IPS DF 6.9 (cell line): Measurements from ENCODE around the gene FIGNL1.

ENCODE experiments used
- DNase-seq: peaks from one replicate; pipeline ENCODE4 v3.0.0-alpha.2; 2013; ENCODE audit warnings: low read depth, low spot score
- H3K27ac ChIP-seq: one replicate; pipeline ENCODE4 v1.5.1; 2013; ENCODE audit warnings: low read length, control low read depth
- H3K27me3 ChIP-seq: 2 replicates; pipeline ENCODE4 v1.6.1; 2013; ENCODE audit warnings: mild to moderate bottlenecking, low read length; ENCODE audit not compliant: control insufficient read depth, insufficient read depth
- H3K36me3 ChIP-seq: 2 replicates; pipeline ENCODE4 v1.6.1; 2013; ENCODE audit warnings: low read length; ENCODE audit not compliant: control insufficient read depth, insufficient read depth
- H3K4me1 ChIP-seq: 2 replicates; pipeline ENCODE4 v1.6.1; 2013; ENCODE audit warnings: low read length; ENCODE audit not compliant: control insufficient read depth, insufficient read depth
- H3K4me3 ChIP-seq: 2 replicates; pipeline ENCODE4 v1.5.1; 2013; ENCODE audit warnings: mild to moderate bottlenecking, low read length
- H3K9me3 ChIP-seq: 2 replicates; pipeline ENCODE4 v1.6.1; 2013; ENCODE audit warnings: low read length, inconsistent platforms; ENCODE audit not compliant: control insufficient read depth, insufficient read depth
- WGBS: extraction: QIAGEN DNeasy Blood & Tissue Kit; methylation state at CpG from one replicate; pipeline ENCODE4 v1.1.7; 2013; ENCODE audit warnings: mixed read lengths, missing lambda C conversion rate; ENCODE audit not compliant: insufficient read length, insufficient coverage; 5-methylcytosine and 5-hydroxymethylcytosine counted together

FIGNL1 gene

DNA sequence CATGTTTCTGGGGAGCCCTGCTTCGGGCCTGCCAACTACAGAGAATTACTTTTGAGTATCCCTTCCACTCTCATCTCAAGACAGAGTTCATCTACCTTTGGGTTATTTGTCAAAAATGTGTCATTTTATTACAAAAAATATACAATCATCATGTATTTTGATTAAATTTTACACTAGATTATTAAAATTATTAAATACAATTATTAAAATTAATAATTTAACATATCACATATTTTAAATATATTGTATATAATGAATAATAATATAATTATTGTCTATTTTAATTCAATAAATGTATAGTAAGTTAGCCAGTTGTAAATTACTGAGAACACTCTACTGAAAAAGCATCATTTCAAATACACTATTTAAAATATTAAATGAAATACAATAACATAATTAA, 50.9 kb downstream of the FIGNL1 start:
- Histone ChIP-seq H3K36me3 (no peaks in the 10 kb centered on the region), H3K27ac (no peak overlapping the region), H3K4me3 (no peak overlapping the region), H3K4me1 (no peaks in the 10 kb centered on the region; the same call in 1 of the 2 replicates), H3K27me3 (no peaks in the 10 kb centered on the region), H3K9me3 (no peaks in the 10 kb centered on the region)
- no peak for DNase-seq
- no CpG with 5 or more reads among the region's 1 CpG for WGBS

- Histone ChIP-seq H3K4me1 (no peaks in the 10 kb centered on the region; the same call in 1 of the 2 replicates), H3K9me3 (no peaks in the 10 kb centered on the region), H3K27ac (no peak overlapping the region), H3K36me3 (no peaks in the 10 kb centered on the region), H3K27me3 (no peaks in the 10 kb centered on the region), H3K4me3 (no peak overlapping the region)
- no peak for DNase-seq
- no CpG with 5 or more reads among the region's 1 CpG for WGBS
These were observed 52.2 kb downstream of the FIGNL1 start for GRCh38 chr7:50397971-50398324.

DNA sequence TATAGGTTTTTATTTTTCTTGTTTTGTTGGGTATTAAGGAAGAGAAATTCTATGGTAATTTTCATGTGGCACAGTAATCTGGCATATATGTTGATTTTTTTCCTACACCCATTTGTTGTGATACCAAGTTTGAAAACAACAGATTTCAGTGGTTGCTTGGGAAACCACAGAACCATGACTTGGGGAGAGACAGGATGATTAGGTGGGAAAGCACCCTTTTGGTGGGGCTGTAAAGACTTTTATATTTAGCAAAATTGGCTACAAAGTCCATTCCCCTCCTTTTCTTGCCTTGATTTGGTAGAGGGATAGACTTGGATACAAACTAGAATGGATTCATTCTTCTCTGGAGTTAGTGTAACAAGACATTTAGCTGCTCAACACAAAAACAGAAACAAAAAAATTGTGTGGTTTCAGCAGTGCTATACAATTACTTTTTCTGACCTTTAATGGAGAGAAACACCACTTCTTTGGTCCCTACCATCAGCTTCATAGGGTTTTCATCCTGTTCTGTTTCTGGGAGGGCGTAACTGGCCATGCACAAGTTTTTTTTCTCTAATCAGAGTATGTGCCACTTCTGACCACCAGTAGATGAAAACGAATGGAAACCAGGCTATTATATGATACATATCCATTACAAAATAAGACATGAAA, 52.7 kb downstream of the FIGNL1 start:
- no peaks in the 10 kb centered on the region for H3K27me3 ChIP-seq
- H3K4me3 ChIP-seq: no peak overlapping the region
- no peaks in the 10 kb centered on the region for H3K9me3 ChIP-seq
- no peak overlapping the region for H3K27ac ChIP-seq
- DNase-seq: no peak
- WGBS: no CpG with 5 or more reads among the region's 2 CpGs
- H3K4me1 ChIP-seq: no peaks in the 10 kb centered on the region; the same call in 1 of the 2 replicates
- no peaks in the 10 kb centered on the region for H3K36me3 ChIP-seq

DNA sequence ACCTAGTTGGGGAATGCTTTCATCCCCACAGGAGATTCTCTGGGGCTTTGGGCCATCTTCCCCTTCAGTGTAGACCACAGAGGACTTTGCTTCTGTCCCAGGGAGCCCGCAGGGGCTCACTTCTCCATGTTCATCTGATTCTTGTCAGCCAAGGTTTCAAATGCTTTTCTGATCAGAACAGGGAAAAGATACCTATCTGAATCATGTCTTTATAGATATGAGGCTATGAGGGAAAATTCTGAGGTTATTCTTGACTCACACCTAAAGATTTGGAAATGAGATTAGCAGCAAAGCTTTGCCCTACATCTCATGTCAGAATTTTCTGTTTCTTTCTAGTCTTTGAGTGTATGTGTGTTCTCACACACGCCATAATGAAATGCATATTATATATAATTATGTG, 53.3 kb downstream of the FIGNL1 start:
- no peak for DNase-seq
- no peak overlapping the region for H3K4me3 ChIP-seq
- H3K36me3 ChIP-seq: no peaks in the 10 kb centered on the region
- no peaks in the 10 kb centered on the region; the same call in 1 of the 2 replicates for H3K4me1 ChIP-seq
- H3K27me3 ChIP-seq: no peaks in the 10 kb centered on the region
- no CpG with 5 or more reads among the region's 2 CpGs for WGBS
- H3K9me3 ChIP-seq: no peaks in the 10 kb centered on the region
- no peak overlapping the region for H3K27ac ChIP-seq

DNA sequence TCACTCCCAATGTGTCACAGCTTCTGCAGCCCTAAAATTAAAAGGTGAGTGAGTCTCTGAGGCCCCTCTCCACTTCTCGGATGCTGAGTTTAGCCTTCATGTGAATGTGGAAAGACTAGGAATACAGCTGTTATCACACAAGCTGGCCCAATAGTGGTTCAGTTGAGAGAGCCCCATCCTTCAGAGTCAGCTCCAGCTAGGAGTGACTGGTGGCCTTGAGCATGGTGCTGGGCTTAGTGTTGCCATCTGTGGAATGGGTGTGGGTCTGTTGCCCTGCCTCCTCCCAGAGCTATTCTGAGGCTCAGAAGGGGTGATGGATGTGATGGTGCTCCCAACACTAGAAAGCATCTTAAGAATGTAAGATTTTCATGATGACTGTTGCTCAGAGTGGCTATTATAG, 55.8 kb downstream of the FIGNL1 start:
- no peak for DNase-seq
- WGBS: no CpG with 5 or more reads among the region's 1 CpG
- H3K9me3 ChIP-seq: no peaks in the 10 kb centered on the region
- no peaks in the 10 kb centered on the region for H3K27me3 ChIP-seq
- no peaks in the 10 kb centered on the region for H3K36me3 ChIP-seq
- H3K27ac ChIP-seq: no peak overlapping the region
- H3K4me3 ChIP-seq: no peak overlapping the region
- H3K4me1 ChIP-seq: no peaks in the 10 kb centered on the region
